MCF 10A (cell line): ENCODE data around the gene RABGGTA. TPM values are rescaled to one million over a fixed set of nuclear protein-coding genes. Genes with fewer than 3 reads are reported as not detected.

Experiments
- BruUV-seq: library from RNA; stranded (reverse); fragments of 400-500 nt; replicated peaks from 2 replicates; lab custom pipeline; 2021; lab: Mats Ljungman, UMichigan
- CTCF ChIA-PET: fragments of 300-600 bp; sonication (Branson Sonifier 250); formaldehyde crosslinking; extraction: SDS; loops from one replicate; lab custom pipeline; 2021; ENCODE audit warnings: antibody characterized with exemption, inconsistent platforms; lab: Yijun Ruan, JAX
- POLR2A ChIA-PET: fragments of 300-600, 350-650 bp; sonication (Branson Sonifier 250); formaldehyde crosslinking; extraction: SDS; loops from one replicate; lab custom pipeline; 2020; ENCODE audit warnings: antibody characterized with exemption, inconsistent platforms; lab: Yijun Ruan, JAX
- DNase-seq: peaks from one replicate; pipeline ENCODE4 v3.0.0-alpha.2; 2018; ENCODE audit not compliant: unreplicated experiment
- H3K27ac Mint-ChIP-seq: one replicate; pipeline ENCODE4 v1.8.0; 2022; ENCODE audit warnings: mild to moderate bottlenecking, low read depth, mixed read lengths; ENCODE audit not compliant: unreplicated experiment
- H3K27me3 Mint-ChIP-seq: one replicate; pipeline ENCODE4 v1.8.0; 2022; ENCODE audit warnings: mixed read lengths; ENCODE audit not compliant: insufficient read depth, unreplicated experiment
- H3K36me3 Mint-ChIP-seq: one replicate; pipeline ENCODE4 v1.8.0; 2022; ENCODE audit warnings: mild to moderate bottlenecking, moderate library complexity, mixed read lengths; ENCODE audit not compliant: insufficient read depth, unreplicated experiment
- H3K4me1 Mint-ChIP-seq: one replicate; pipeline ENCODE4 v1.8.0; 2022; ENCODE audit warnings: mixed read lengths; ENCODE audit not compliant: insufficient read depth, unreplicated experiment
- H3K4me3 Mint-ChIP-seq: one replicate; pipeline ENCODE4 v1.8.0; 2022; ENCODE audit warnings: mild to moderate bottlenecking, moderate library complexity, mixed read lengths; ENCODE audit not compliant: unreplicated experiment
- H3K9me3 Mint-ChIP-seq: one replicate; pipeline ENCODE4 v1.8.0; 2022; ENCODE audit warnings: mixed read lengths; ENCODE audit not compliant: unreplicated experiment
- CTCF ChIP-seq: fragments of 200-600 bp; IDR thresholded peaks from one replicate; pipeline ENCODE4 v1.8.0; 2022; ENCODE audit warnings: antibody characterized with exemption, mild to moderate bottlenecking; ENCODE audit not compliant: unreplicated experiment
- intact Hi-C: fragments of 100-400 bp; cut with micrococcal nuclease; formaldehyde crosslinking; loops from 2 replicates; pipeline ENCODE4 v1.14.1; 2022
- total RNA-seq: library from RNA; stranded (reverse); gene quantifications from 2 replicates; pipeline ENCODE4 v1.2.3, GENCODE V29; 2022

The RABGGTA gene
- total RNA-seq, 1 experiment from 2014 or later = 75.0 TPM

- ChIA-PET POLR2A (interaction anchor here (0.7 to 9.2 kb wide), 15 partner anchors 9 to 86 kb away, joined by 3 to 115 read pairs (median 6); partner anchors contain the start of genes CHMP4A, DHRS1, NOP9 and RABGGTA), CTCF (interaction anchor here (0.9 to 32.3 kb wide), 11 partner anchors 9 to 39 kb away, joined by 3 to 457 read pairs (median 6); partner anchors contain the start of genes CIDEB, DHRS1, NOP9 and TINF2)
- H3K36me3 Mint-ChIP-seq = peaks cover 7% of the 10 kb centered on the region
- H3K4me1 Mint-ChIP-seq = peaks cover 31% of the 10 kb centered on the region
- no peak for DNase-seq
- no peak for TF ChIP-seq CTCF
- peaks cover 7% of the 10 kb centered on the region for H3K9me3 Mint-ChIP-seq
- BruUV-seq = no TSS peak
- intact Hi-C loops = no loop called here
- no peak overlapping the region for H3K4me3 Mint-ChIP-seq
- no peaks in the 10 kb centered on the region for H3K27me3 Mint-ChIP-seq
- H3K27ac Mint-ChIP-seq = peak overlapping the region; percentile 53
These were observed 9.5 kb upstream of the RABGGTA start for GRCh38 chr14:24280797-24281460.

GRCh38 chr14:24279301-24280186, 8.1 kb upstream of the RABGGTA start:
- CTCF ChIA-PET = interaction anchor here (0.6 to 32.3 kb wide), 11 partner anchors 9 to 151 kb away, joined by 4 to 457 read pairs (median 6); partner anchors contain the start of genes CIDEB, DHRS1, LTB4R2 and NOP9
- H3K9me3 Mint-ChIP-seq = peaks cover 7% of the 10 kb centered on the region
- intact Hi-C loops = no loop called here
- no TSS peak for BruUV-seq
- H3K27me3 Mint-ChIP-seq = no peaks in the 10 kb centered on the region
- H3K4me1 Mint-ChIP-seq = peaks cover 29% of the 10 kb centered on the region
- no peak for TF ChIP-seq CTCF
- no peak overlapping the region for H3K4me3 Mint-ChIP-seq
- H3K27ac Mint-ChIP-seq = peak overlapping the region; percentile 47
- POLR2A ChIA-PET = interaction anchor here (0.8 to 9.2 kb wide), 8 partner anchors 7 to 724 kb away, joined by 3 to 115 read pairs (median 5); partner anchors contain the start of genes DHRS1, NOP9, RABGGTA and TINF2
- peaks cover 7% of the 10 kb centered on the region for H3K36me3 Mint-ChIP-seq
- peak; percentile 57 for DNase-seq

GRCh38 chr14:24278424-24278823, 7.0 kb upstream of the RABGGTA start:
- TF ChIP-seq CTCF = no peak
- Mint-ChIP-seq H3K27me3 (no peaks in the 10 kb centered on the region), H3K4me1 (peaks cover 40% of the 10 kb centered on the region), H3K4me3 (no peak overlapping the region), H3K9me3 (peaks cover 7% of the 10 kb centered on the region), H3K27ac (peak overlapping the region; percentile 47), H3K36me3 (peaks cover 7% of the 10 kb centered on the region)
- no TSS peak for BruUV-seq
- DNase-seq = no peak
- intact Hi-C loops = no loop called here
- ChIA-PET POLR2A (interaction anchor here (1.2 to 6.2 kb wide), 3 partner anchors 12 to 36 kb away, joined by 3 to 65 read pairs (median 7); partner anchors contain the start of genes DHRS1, NOP9 and TINF2), CTCF (interaction anchor here (0.5 to 32.3 kb wide), 8 partner anchors 14 to 1426 kb away, joined by 3 to 457 read pairs (median 5); partner anchors contain the start of genes CIDEB, DHRS1, LTB4R2 and NOP9)
